T-cell (primary cell): Measurements from ENCODE around the gene LIPH. TPM values are rescaled to one million over a fixed set of nuclear protein-coding genes. Genes with fewer than 3 reads are reported as not detected.
A peak's percentile ranks its signal among the peaks of the same experiment; 100 is the strongest.
"Not testable (repeated sequence)": the region's sequence is repeated elsewhere in the genome, so short reads cannot be mapped to it uniquely, and the experiment has no call there.

Experiments
- ATAC-seq, 4 experiments: fragments of 200-7000 bp in 3 of 4; fragments of 150-1000 bp in 1 of 4; cut with Tn5 transposase; replicated peaks in 1 of 4; 1 replicate in 3 of 4; 2 replicates in 1 of 4; pipeline ENCODE4 v1.10.0; 2021; ENCODE audit warnings: moderate library complexity in 3 of 4, mild to moderate bottlenecking in 2 of 4, moderate number of reproducible peaks in 1 of 4
- CTCF ChIA-PET, 2 donors: fragments of 300-600 bp; sonication (Branson Sonifier 250); formaldehyde crosslinking; loops; one replicate each; lab custom pipeline; 2022; ENCODE audit warnings: antibody characterized with exemption in 2 of 2; lab: Charles Lee
- POLR2A ChIA-PET, 2 donors: fragments of 300-600 bp; sonication (Branson Sonifier 250); formaldehyde crosslinking; loops; one replicate each; lab custom pipeline; 2022; ENCODE audit warnings: antibody characterized with exemption in 2 of 2; lab: Charles Lee
- DNase-seq, 35 experiments: peaks; one replicate each; pipeline versions ENCODE4 v3.0.0 to v3.0.0-alpha.2; 2013 to 2023
- H3K27ac ChIP-seq: one replicate; pipeline ENCODE4 v1.5.1; 2013; ENCODE audit warnings: low read length
- H3K27me3 ChIP-seq, 2 experiments: replicated peaks in 1 of 2; 1 replicate in 1 of 2; 2 replicates in 1 of 2; pipeline versions ENCODE4 v1.6.1 to v1.7.0; 2013; ENCODE audit warnings: low read length in 1 of 2, mixed read lengths in 1 of 2; ENCODE audit not compliant: control insufficient read depth in 2 of 2, insufficient read depth in 2 of 2; ENCODE audit errors: extremely low read depth in 1 of 2
- H3K36me3 ChIP-seq, 2 donors: 1 replicate in 1 of 2; 2 replicates in 1 of 2; pipeline versions ENCODE4 v1.6.1 to v1.7.0; 2013; ENCODE audit warnings: low read length in 1 of 2; ENCODE audit not compliant: control insufficient read depth in 2 of 2, insufficient read depth in 1 of 2; ENCODE audit errors: extremely low read depth in 1 of 2
- H3K4me1 ChIP-seq, 2 experiments: 1 replicate in 1 of 2; 2 replicates in 1 of 2; pipeline versions ENCODE4 v1.6.1 to v1.7.0; 2013; ENCODE audit warnings: low read length in 2 of 2, mixed read lengths in 1 of 2; ENCODE audit not compliant: insufficient read depth in 2 of 2, control insufficient read depth in 1 of 2; ENCODE audit errors: extremely low read depth in 1 of 2
- H3K4me3 ChIP-seq, 2 donors: 1 replicate in 1 of 2; 2 replicates in 1 of 2; pipeline versions ENCODE4 v1.5.1 to v1.7.0; 2013; ENCODE audit warnings: mild to moderate bottlenecking in 2 of 2, low read length in 1 of 2, moderate library complexity in 1 of 2; ENCODE audit not compliant: control insufficient read depth in 1 of 2; ENCODE audit errors: extremely low read depth in 1 of 2
- H3K9me3 ChIP-seq: 2 replicates; pipeline ENCODE4 v1.7.0; 2013
- H3K27ac Mint-ChIP-seq, 2 donors: one replicate each; pipeline ENCODE4 v1.8.0; 2020 to 2021; ENCODE audit warnings: mild to moderate bottlenecking in 2 of 2, mixed read lengths in 2 of 2
- H3K27me3 Mint-ChIP-seq, 2 donors: one replicate each; pipeline ENCODE4 v1.8.0; 2021 to 2022; ENCODE audit warnings: mixed read lengths in 2 of 2
- H3K36me3 Mint-ChIP-seq: one replicate; pipeline ENCODE4 v1.8.0; 2021; ENCODE audit warnings: mixed read lengths
- H3K4me1 Mint-ChIP-seq, 3 donors: one replicate each; pipeline ENCODE4 v1.8.0; 2020 to 2022; ENCODE audit warnings: mixed read lengths in 3 of 3, mild to moderate bottlenecking in 1 of 3
- H3K4me3 Mint-ChIP-seq, 3 donors: one replicate each; pipeline ENCODE4 v1.8.0; 2020 to 2022; ENCODE audit warnings: mild to moderate bottlenecking in 3 of 3, mixed read lengths in 3 of 3, moderate library complexity in 3 of 3
- H3K9me3 Mint-ChIP-seq, 3 donors: one replicate each; pipeline ENCODE4 v1.8.0; 2020 to 2022; ENCODE audit warnings: mixed read lengths in 3 of 3
- WGBS: methylation state at CpG from one replicate; pipeline ENCODE4 v1.1.5; 2013; ENCODE audit warnings: missing lambda C conversion rate; ENCODE audit not compliant: insufficient coverage; 5-methylcytosine and 5-hydroxymethylcytosine counted together
- total RNA-seq, 35 experiments: library from RNA in 6 of 35; stranded (reverse) in 6 of 35; fragments of 120-200 nt in 1 of 35; gene quantifications; one replicate each; pipeline versions ENCODE4 v1.2.1 to v1.2.4 and lab custom pipeline; 2013 to 2026

LIPH gene
- total RNA-seq, 5 donors from 2014 or later (not counting 1 experiment from before 2014, with no cell fraction given) = 0.63 TPM; not detected in 4

GRCh38 chr3:185585518-185585858, 33.1 kb upstream of the LIPH start:
- Histone ChIP-seq H3K27ac (peak overlapping the region; percentile 95), H3K4me3 (peak overlapping the region; percentile 46 to 92), H3K9me3 (no peaks in the 10 kb centered on the region), H3K27me3 (no peaks in the 10 kb centered on the region), H3K36me3 (peaks cover 0 to 4% of the 10 kb centered on the region in 2 donors), H3K4me1 (peaks cover 10 to 47% of the 10 kb centered on the region in 2 experiments)
- no peaks in the 10 kb centered on the region for H3K27me3 Mint-ChIP-seq
- H3K9me3 Mint-ChIP-seq = no peaks in the 10 kb centered on the region
- WGBS = 29% methylated on average over 4 of the region's 9 CpGs
- POLR2A ChIA-PET = interaction anchor here (0.6 to 1.5 kb wide), 7 partner anchors 23 to 1430 kb away, joined by 3 to 8 read pairs (median 5); partner anchors contain the start of gene TMEM41A (in 1 of the 2)
- H3K27ac Mint-ChIP-seq = peak overlapping the region; percentile 95 to 96
- H3K4me3 Mint-ChIP-seq = peak overlapping the region; percentile 87 to 92 (median 90)
- peaks cover 22 to 41% (median 31%) of the 10 kb centered on the region in 3 donors for H3K4me1 Mint-ChIP-seq
- no peaks in the 10 kb centered on the region for H3K36me3 Mint-ChIP-seq
- ATAC-seq = no peak
- DNase-seq = peak in 1 of 35 experiments; percentile 5
- CTCF ChIA-PET = interaction anchor here in 1 of 2 donors (1.4 to 2.0 kb wide), 3 partner anchors 10 to 26 kb away, joined by 5 to 14 read pairs (median 7); no protein-coding TSS in a partner anchor

GRCh38 chr3:185584686-185585085, 32.3 kb upstream of the LIPH start:
- peaks cover 10 to 47% of the 10 kb centered on the region in 2 experiments for H3K4me1 ChIP-seq
- no peak overlapping the region for H3K27ac ChIP-seq
- Mint-ChIP-seq H3K27ac (peak overlapping the region; percentile 33 to 71), H3K27me3 (no peaks in the 10 kb centered on the region), H3K36me3 (no peaks in the 10 kb centered on the region), H3K4me1 (peaks cover 22 to 41% (median 31%) of the 10 kb centered on the region in 3 donors), H3K4me3 (peak overlapping the region; percentile 28 to 87 (median 28)), H3K9me3 (no peaks in the 10 kb centered on the region)
- H3K9me3 ChIP-seq = no peaks in the 10 kb centered on the region
- ATAC-seq = no peak
- ChIA-PET CTCF (interaction anchor here (0.6 kb wide), 2 partner anchors 9 to 399 kb away, joined by 4 to 5 read pairs; no protein-coding TSS in a partner anchor), POLR2A (no interaction called here)
- DNase-seq = no peak
- WGBS = 88% methylated on average over 4 of the region's 4 CpGs
- H3K36me3 ChIP-seq = peaks cover 0 to 2% of the 10 kb centered on the region in 2 donors
- H3K4me3 ChIP-seq = no peak overlapping the region
- H3K27me3 ChIP-seq = no peaks in the 10 kb centered on the region

- no peak for DNase-seq
- H3K27me3 ChIP-seq = no peaks in the 10 kb centered on the region
- Mint-ChIP-seq H3K4me1 (peaks cover 18 to 37% (median 26%) of the 10 kb centered on the region in 3 donors), H3K36me3 (no peaks in the 10 kb centered on the region), H3K27ac (no peak overlapping the region), H3K9me3 (no peaks in the 10 kb centered on the region), H3K4me3 (no peak overlapping the region), H3K27me3 (no peaks in the 10 kb centered on the region)
- CTCF ChIA-PET = interaction anchor here (0.6 kb wide), 2 partner anchors 73 to 997 kb away, joined by 3 read pairs; no protein-coding TSS in a partner anchor
- no peaks in the 10 kb centered on the region for H3K36me3 ChIP-seq
- ATAC-seq = no peak
- H3K4me3 ChIP-seq = no peak overlapping the region
- POLR2A ChIA-PET = no interaction called here
- peaks cover 10 to 47% of the 10 kb centered on the region in 2 experiments for H3K4me1 ChIP-seq
- 100% methylated on average over 1 of the region's 6 CpGs for WGBS
- H3K9me3 ChIP-seq = no peaks in the 10 kb centered on the region
- H3K27ac ChIP-seq = no peak overlapping the region
Measured at GRCh38 chr3:185583925-185584324, 31.5 kb upstream of the LIPH start.

GRCh38 chr3:185582871-185583270, 30.5 kb upstream of the LIPH start:
- Histone ChIP-seq H3K27ac (no peak overlapping the region), H3K27me3 (no peaks in the 10 kb centered on the region), H3K4me3 (no peak overlapping the region), H3K36me3 (no peaks in the 10 kb centered on the region), H3K9me3 (no peaks in the 10 kb centered on the region), H3K4me1 (peaks cover 10 to 42% of the 10 kb centered on the region in 2 experiments)
- POLR2A ChIA-PET = interaction anchor here in 1 of 2 donors (0.6 kb wide), 1 partner anchor 17 kb away, joined by 8 read pairs; no protein-coding TSS in a partner anchor
- H3K36me3 Mint-ChIP-seq = no peaks in the 10 kb centered on the region
- DNase-seq (peak in 10 of 35 experiments; percentile 5 to 78 (median 20)), ATAC-seq (no peak)
- CTCF ChIA-PET = no interaction called here
- H3K4me3 Mint-ChIP-seq = peak overlapping the region in 1 of 3 donors; percentile 15
- peaks cover 9 to 29% (median 18%) of the 10 kb centered on the region in 3 donors for H3K4me1 Mint-ChIP-seq
- no peaks in the 10 kb centered on the region for H3K9me3 Mint-ChIP-seq
- no CpG with 5 or more reads among the region's 3 CpGs for WGBS
- H3K27ac Mint-ChIP-seq = no peak overlapping the region
- no peaks in the 10 kb centered on the region for H3K27me3 Mint-ChIP-seq

GRCh38 chr3:185582236-185582635, 29.8 kb upstream of the LIPH start:
- POLR2A ChIA-PET = interaction anchor here in 1 of 2 donors (0.5 kb wide), 1 partner anchor 24 kb away, joined by 7 read pairs; no protein-coding TSS in a partner anchor
- no peaks in the 10 kb centered on the region for H3K9me3 Mint-ChIP-seq
- H3K27ac Mint-ChIP-seq = no peak overlapping the region

GRCh38 chr3:185575108-185575869, 22.9 kb upstream of the LIPH start:
- not testable (repeated sequence) for H3K27ac ChIP-seq, H3K27me3 ChIP-seq, H3K9me3 Mint-ChIP-seq, H3K4me1 ChIP-seq, H3K36me3 Mint-ChIP-seq, H3K9me3 ChIP-seq, H3K27me3 Mint-ChIP-seq, H3K4me3 ChIP-seq, H3K36me3 ChIP-seq, H3K4me1 Mint-ChIP-seq, H3K4me3 Mint-ChIP-seq, H3K27ac Mint-ChIP-seq
- ATAC-seq = peak; percentile 71 to 95 (median 77)
- WGBS = 25% methylated on average over 12 of the region's 17 CpGs
- POLR2A ChIA-PET = interaction anchor here (0.6 to 1.2 kb wide), 2 partner anchors 11 to 12 kb away, joined by 3 read pairs; partner anchors contain the start of gene SENP2 (in 1 of the 2)
- peak in 26 of 35 experiments; percentile 13 to 82 (median 30) for DNase-seq
- CTCF ChIA-PET = interaction anchor here (0.5 to 2.0 kb wide), 8 partner anchors 11 to 1519 kb away, joined by 3 to 14 read pairs (median 4); partner anchors contain the start of gene SENP2 (in 1 of the 2)

More at GRCh38 chr3:185582236-185582635, 29.8 kb upstream of the LIPH start:
- DNase-seq = no peak
- no peak overlapping the region for H3K27ac ChIP-seq
- 64% methylated on average over 2 of the region's 3 CpGs for WGBS
- peaks cover 9 to 36% of the 10 kb centered on the region in 2 experiments for H3K4me1 ChIP-seq
- H3K27me3 Mint-ChIP-seq = no peaks in the 10 kb centered on the region
- H3K36me3 ChIP-seq = no peaks in the 10 kb centered on the region
- H3K4me3 ChIP-seq = no peak overlapping the region
- no peak for ATAC-seq
- H3K36me3 Mint-ChIP-seq = no peaks in the 10 kb centered on the region
- no peaks in the 10 kb centered on the region for H3K27me3 ChIP-seq
- CTCF ChIA-PET = no interaction called here
- peaks cover 9 to 26% (median 17%) of the 10 kb centered on the region in 3 donors for H3K4me1 Mint-ChIP-seq
- H3K9me3 ChIP-seq = no peaks in the 10 kb centered on the region
- H3K4me3 Mint-ChIP-seq = no peak overlapping the region
